ENCODE measurements around the gene FLNC. TPM values are rescaled to one million over a fixed set of nuclear protein-coding genes. Genes with fewer than 3 reads are reported as not detected.

The FLNC gene
- polyA plus RNA-seq, 3 donors = 0.01 TPM; not detected in 2

DNA sequence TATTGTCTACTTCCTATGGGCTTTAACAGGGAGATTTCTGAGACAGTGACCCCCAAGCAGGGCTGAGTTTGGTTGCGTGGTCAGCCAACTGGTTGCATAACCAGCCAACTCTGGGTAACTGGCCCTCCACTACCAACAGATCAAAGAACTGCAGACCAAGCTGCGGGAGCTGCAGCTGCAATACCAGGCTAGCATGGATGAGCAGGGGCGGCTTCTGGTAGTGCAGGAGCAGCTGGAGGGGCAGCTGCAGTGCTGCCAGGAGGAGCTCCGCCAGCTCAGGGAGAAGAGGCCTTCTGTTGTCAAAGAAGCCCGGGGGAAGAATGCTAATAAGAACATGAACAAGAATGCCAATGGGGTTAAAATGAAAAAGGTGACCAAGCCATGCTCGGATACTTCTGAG lies 15.7 kb upstream of the FLNC start:
- Mint-ChIP-seq H3K27me3 (ENCODE audit: low read depth in 3 of 3) (peaks cover 5 to 7% (median 7%) of the 10 kb centered on the region in 3 donors), H3K9me3 (peaks cover 0 to 2% (median 0%) of the 10 kb centered on the region in 7 donors), H3K4me1 (peaks cover 21% of the 10 kb centered on the region), H3K36me3 (no peaks in the 10 kb centered on the region), H3K4me3 (no peak overlapping the region), H3K27ac (no peak overlapping the region)
- H3K4me3 ChIP-seq (replicated peaks in 1 of 3; ENCODE audit: low read depth in 2 of 3, low read length in 3 of 3) = no peak overlapping the region
- no peaks in the 10 kb centered on the region for H3K9me3 ChIP-seq (replicated peaks in 1 of 2; ENCODE audit: control insufficient read depth in 1 of 2, insufficient read depth in 1 of 2, low read length in 2 of 2)
- intact Hi-C loops (cut with micrococcal nuclease) = no loop called here
- H2AFZ ChIP-seq (ENCODE audit: insufficient read depth, low read depth, low read length, poor library complexity, severe bottlenecking) = no peak overlapping the region
- peaks cover 32 to 35% of the 10 kb centered on the region in 2 donors for H3K4me1 ChIP-seq (ENCODE audit: control insufficient read depth in 1 of 2, insufficient read depth in 2 of 2, low read length in 2 of 2)
- 85% methylated on average over 5 of the region's 6 CpGs for whole genome bisulfite sequencing (ENCODE audit: insufficient coverage)
- H3K36me3 ChIP-seq (replicated peaks in 1 of 2; ENCODE audit: control insufficient read depth in 1 of 2, insufficient read depth in 2 of 2, low read length in 2 of 2) = no peaks in the 10 kb centered on the region
- no peaks in the 10 kb centered on the region for H3K79me2 ChIP-seq (ENCODE audit: insufficient read depth, low read length)
- no peak overlapping the region for H3K9ac ChIP-seq (ENCODE audit: insufficient read depth, low read length, poor library complexity, severe bottlenecking)
- no peak overlapping the region for H3K27ac ChIP-seq (ENCODE audit: low read depth in 1 of 2, low read length in 2 of 2)
- TF ChIP-seq, protein P1, sequence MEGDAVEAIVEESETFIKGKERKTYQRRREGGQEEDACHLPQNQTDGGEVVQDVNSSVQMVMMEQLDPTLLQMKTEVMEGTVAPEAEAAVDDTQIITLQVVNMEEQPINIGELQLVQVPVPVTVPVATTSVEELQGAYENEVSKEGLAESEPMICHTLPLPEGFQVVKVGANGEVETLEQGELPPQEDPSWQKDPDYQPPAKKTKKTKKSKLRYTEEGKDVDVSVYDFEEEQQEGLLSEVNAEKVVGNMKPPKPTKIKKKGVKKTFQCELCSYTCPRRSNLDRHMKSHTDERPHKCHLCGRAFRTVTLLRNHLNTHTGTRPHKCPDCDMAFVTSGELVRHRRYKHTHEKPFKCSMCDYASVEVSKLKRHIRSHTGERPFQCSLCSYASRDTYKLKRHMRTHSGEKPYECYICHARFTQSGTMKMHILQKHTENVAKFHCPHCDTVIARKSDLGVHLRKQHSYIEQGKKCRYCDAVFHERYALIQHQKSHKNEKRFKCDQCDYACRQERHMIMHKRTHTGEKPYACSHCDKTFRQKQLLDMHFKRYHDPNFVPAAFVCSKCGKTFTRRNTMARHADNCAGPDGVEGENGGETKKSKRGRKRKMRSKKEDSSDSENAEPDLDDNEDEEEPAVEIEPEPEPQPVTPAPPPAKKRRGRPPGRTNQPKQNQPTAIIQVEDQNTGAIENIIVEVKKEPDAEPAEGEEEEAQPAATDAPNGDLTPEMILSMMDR (IDR thresholded peaks at IDR 0.05) = no peak
- H4K20me1 ChIP-seq (ENCODE audit: insufficient read depth, low read length) = no peaks in the 10 kb centered on the region
- H3K4me2 ChIP-seq (replicated peaks; ENCODE audit: extremely low read depth, low read length, poor library complexity, severe bottlenecking) = no peak overlapping the region
- no peaks in the 10 kb centered on the region for H3K27me3 ChIP-seq (ENCODE audit: control insufficient read depth in 2 of 2, insufficient read depth in 2 of 2, low read length in 2 of 2)
- no peak for DNase-seq

- Histone ChIP-seq H2AFZ (ENCODE audit: insufficient read depth, low read depth, low read length, poor library complexity, severe bottlenecking) (no peak overlapping the region), H3K4me3 (replicated peaks in 1 of 3; ENCODE audit: low read depth in 2 of 3, low read length in 3 of 3) (no peak overlapping the region), H3K79me2 (ENCODE audit: insufficient read depth, low read length) (no peaks in the 10 kb centered on the region), H3K9ac (ENCODE audit: insufficient read depth, low read length, poor library complexity, severe bottlenecking) (no peak overlapping the region), H3K9me3 (replicated peaks in 1 of 2; ENCODE audit: control insufficient read depth in 1 of 2, insufficient read depth in 1 of 2, low read length in 2 of 2) (no peaks in the 10 kb centered on the region), H3K27ac (ENCODE audit: low read depth in 1 of 2, low read length in 2 of 2) (peak overlapping the region in 1 of 2 donors; percentile 2), H4K20me1 (ENCODE audit: insufficient read depth, low read length) (no peaks in the 10 kb centered on the region), H3K36me3 (replicated peaks in 1 of 2; ENCODE audit: control insufficient read depth in 1 of 2, insufficient read depth in 2 of 2, low read length in 2 of 2) (no peaks in the 10 kb centered on the region), H3K4me1 (ENCODE audit: control insufficient read depth in 1 of 2, insufficient read depth in 2 of 2, low read length in 2 of 2) (peaks cover 32 to 35% of the 10 kb centered on the region in 2 donors), H3K4me2 (replicated peaks; ENCODE audit: extremely low read depth, low read length, poor library complexity, severe bottlenecking) (no peak overlapping the region), H3K27me3 (ENCODE audit: control insufficient read depth in 2 of 2, insufficient read depth in 2 of 2, low read length in 2 of 2) (no peaks in the 10 kb centered on the region)
- H3K27me3 Mint-ChIP-seq (ENCODE audit: low read depth in 3 of 3) = peaks cover 7 to 12% (median 7%) of the 10 kb centered on the region in 3 donors
- peak overlapping the region in 4 of 7 donors; percentile 4 to 64 (median 36) for H3K27ac Mint-ChIP-seq
- DNase-seq = peak; percentile 8 to 56 (median 43)
- H3K4me1 Mint-ChIP-seq = peaks cover 21% of the 10 kb centered on the region
- TF ChIP-seq, protein P1 (IDR thresholded peaks at IDR 0.05) = no peak
- peaks cover 0 to 2% (median 0%) of the 10 kb centered on the region in 7 donors for H3K9me3 Mint-ChIP-seq
- H3K36me3 Mint-ChIP-seq = no peaks in the 10 kb centered on the region
- peak overlapping the region in 1 of 2 donors; percentile 4 for H3K4me3 Mint-ChIP-seq
- 60% methylated on average over 1 of the region's 7 CpGs for WGBS (ENCODE audit: insufficient coverage)
- intact Hi-C loops (cut with micrococcal nuclease) = no loop called here
These were observed 14.8 kb upstream of the FLNC start for GRCh38 chr7:128815289-128815942.
